Left lobe of liver (tissue), 2 donors: Measurements from ENCODE around the gene HIKESHI. TPM values are rescaled to one million over a fixed set of nuclear protein-coding genes. Genes with fewer than 3 reads are reported as not detected.

Experiments used
- ATAC-seq: fragments of 200-7000 bp; cut with Tn5 transposase; one replicate; pipeline ENCODE4 v1.9.1; 2020; ENCODE audit warnings: mild to moderate bottlenecking, moderate library complexity
- DNase-seq: peaks from one replicate; pipeline ENCODE4 v3.0.0-alpha.2; 2020; ENCODE audit warnings: low spot score
- total RNA-seq: library from RNA; stranded (reverse); gene quantifications from one replicate; pipeline ENCODE4 v1.2.1, GENCODE V29; 2021
- donor health status: DM: no; HTN: no; CAD: no; lungs with moderate emphysema.
- donor health status: DM: no; HTN: yes; CAD: no.

Gene HIKESHI
- total RNA-seq, 1 donor from 2014 or later = 11.5 TPM

DNA sequence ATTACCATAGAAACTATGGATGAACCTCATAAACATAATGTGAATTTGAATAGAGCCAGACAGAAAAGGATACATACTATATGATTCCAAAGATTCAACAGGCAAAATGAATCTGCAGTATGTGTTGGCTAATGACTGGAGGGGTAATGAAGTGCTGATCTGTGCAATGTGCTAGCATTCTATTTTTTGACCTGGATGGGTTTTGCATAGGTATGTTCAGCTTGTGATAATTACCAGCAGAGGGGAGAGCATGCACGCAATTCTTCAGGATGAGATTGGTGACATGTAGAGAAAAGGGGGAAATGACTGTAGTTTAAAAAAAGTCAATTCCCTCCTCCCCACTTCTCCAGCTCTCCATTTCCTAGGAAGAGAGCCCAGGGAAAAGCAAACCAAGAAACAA lies 72.0 kb downstream of the HIKESHI start:
- DNase-seq = no peak
- ATAC-seq = no peak

DNA sequence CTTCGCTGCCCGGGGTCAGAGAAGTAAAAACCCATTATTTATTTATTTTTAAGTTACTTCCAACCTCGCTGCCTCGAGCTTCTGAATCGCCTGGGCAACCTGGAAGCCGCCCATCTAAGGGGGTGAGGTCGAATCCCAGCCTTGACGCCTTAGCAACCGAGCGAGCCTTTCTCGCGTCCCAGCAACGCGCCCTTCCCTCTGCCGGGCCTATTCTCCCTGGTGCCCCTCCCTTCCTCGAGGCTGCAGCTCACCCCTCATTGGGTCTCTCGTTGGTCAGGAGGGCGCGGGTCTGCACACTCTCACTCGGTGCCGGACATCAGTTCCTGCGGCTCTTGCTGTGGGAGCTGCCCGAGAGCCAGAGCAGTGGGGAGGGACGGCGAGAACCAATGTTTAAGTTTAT lies 72.5 kb downstream of the HIKESHI start, which contains the start of gene CCDC81:
CCDC81 (plus strand) TSS at position 302 of the 400 bp plus-strand sequence. CDS start 277 bp downstream, outside the sequence.
- no peak for ATAC-seq
- no peak for DNase-seq

DNA sequence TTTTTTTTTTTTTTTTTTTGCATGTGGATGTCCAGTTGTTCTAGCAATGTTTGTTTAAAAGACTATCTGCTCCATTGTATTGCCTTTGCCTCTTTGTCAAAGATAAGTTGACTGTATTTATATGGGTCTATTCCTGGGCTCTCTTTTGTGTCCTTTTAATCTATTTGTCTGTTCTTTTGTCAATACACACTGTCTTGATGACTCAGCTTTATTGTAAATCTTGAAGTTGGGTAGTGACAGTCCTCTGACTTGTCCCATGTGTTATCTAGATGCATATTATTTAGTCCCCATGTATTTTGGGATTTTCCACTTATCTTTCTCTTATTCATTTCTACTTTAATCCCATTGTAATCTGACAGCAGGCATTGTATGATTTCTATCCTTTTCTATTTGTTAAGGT lies 75.9 kb downstream of the HIKESHI start:
- ATAC-seq (no peak), DNase-seq (no peak)

DNA sequence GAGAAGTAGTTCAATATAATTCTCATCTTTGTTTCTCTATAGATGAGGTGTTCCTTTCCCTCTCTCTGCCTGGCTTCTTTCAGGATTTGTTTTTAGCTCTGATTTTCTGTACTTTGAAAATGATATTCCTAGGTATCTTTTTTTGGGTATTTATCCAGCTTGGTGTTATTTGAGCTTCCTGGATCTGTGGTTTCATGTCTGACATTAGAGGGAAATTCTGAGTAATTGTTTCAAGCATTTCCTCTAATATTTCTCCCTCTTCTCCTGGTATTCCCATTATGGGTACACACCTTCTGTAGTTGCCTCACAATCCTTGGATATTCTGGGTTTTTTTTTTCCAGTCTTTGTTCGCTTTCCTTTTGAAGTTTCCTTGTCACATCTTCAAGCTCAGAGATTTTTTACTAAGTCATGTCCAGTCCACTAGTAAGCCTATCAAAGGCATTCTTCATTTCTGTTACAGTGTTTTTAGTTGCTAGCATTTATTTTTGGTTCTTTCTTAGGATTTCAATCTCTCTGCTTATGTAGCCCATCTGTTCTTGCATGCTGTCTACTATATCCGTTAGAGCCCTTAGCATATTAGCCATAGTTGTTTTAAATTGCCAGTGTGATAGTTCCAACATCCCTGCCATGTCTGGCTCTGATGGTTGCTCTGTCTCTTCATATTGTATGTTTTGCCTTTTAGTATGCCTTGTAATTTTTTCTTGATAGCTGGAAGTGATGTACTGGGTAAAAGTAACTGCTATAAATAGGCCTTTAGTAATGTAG lies 78.4 kb downstream of the HIKESHI start:
- no peak for ATAC-seq
- DNase-seq = no peak

DNA sequence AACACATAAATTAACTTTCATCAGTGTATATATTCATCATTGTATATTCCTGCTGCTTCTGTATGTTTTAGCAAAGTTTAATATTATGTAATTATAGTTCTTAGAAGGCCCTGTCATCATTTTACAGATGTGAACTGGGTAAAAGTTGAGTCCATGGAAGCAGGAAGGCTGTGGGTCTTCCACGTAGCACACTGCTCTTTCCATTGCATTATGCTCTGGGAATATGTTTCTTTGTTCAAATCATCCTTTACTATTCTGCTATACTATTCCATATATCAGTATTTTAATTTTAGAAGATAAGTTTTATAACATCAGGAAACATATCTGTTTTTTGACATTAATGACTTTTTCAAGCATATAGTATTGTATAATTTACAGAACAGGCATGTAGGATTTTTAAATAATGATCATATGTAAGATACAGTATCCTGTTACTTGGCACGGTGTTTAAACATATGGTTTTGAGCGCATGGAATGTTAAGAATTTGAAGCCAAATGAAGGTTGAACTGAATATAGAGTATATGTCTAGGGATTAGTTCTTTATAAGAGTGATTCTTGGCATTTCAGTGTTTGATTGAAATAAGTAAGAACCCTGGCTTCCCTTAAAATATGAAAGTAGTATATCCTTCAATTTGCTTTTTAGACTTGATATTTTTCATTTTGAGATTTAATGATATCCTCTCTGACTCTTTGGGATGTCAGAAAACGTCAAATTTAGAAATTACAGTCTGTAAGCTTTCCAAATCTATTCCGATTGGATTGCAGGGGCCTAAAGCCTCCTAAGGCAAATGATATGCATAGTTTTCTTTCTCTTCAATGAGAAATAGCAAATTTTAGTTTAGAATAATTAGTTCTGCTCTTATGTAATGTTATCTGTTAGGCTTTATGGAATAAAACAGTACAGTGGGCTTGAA lies 81.3 kb downstream of the HIKESHI start:
- ATAC-seq = no peak

DNA sequence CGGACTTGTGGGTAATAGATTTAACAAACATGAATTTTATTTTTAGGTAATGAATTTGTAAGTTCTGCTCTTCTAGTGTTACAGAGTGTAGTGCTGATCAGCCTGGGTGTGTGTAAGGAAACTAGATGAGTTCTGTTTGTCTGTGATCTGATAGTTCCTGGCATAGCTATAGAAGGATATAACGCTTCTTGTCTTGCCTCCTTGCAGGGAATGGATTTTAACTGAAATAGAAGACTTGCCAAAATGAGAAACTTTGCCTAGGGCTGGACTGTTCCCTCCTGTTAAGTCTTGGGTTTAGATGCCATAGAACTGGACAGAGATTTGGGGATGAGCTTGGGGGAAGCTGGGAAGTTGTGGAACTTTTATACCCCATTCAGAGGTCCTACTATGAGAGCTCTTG lies 84.2 kb downstream of the HIKESHI start:
- no peak for ATAC-seq
- DNase-seq = no peak

More for the DNA sequence above, 81.3 kb downstream of the HIKESHI start:
- no peak for DNase-seq

DNA sequence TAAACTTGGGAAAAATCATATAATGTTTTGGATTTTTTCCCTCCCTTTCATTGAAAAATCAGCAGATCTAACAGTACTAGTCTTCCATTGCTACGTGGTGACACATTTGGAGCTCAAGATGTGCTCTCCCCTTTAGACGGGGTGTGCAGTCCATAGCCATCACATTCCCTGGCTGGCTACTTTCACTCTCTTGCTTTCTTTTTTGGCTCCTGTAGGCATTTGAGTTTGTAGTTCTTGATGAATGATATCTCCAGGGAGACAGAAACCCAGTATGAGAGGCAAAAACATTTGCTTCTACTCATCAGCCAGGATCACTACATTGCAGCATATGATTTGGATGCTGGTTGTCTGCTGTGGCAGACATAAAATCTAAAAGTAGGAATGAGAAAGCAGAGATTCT lies 84.7 kb downstream of the HIKESHI start:
- DNase-seq (no peak), ATAC-seq (no peak)

DNA sequence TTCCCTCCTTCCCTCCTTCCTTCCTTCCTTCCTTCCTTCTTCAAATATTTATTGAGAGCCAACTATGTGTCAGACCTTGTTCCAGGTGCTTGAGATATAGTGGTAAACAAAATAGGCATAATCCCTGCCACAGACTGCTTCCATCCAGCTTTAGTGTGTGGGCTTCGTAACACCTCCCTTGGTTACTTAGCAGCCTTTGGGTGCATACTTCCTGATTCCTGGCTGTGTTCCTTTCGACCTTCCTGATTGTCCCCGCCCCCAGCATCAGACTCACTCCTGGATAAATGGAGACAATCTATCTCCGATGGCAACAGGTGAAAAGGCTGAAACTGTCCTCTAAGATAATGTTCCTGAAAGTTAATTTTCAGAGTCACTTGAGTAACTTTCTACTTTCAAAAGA lies 86.2 kb downstream of the HIKESHI start:
- DNase-seq = no peak
- ATAC-seq = no peak

DNA sequence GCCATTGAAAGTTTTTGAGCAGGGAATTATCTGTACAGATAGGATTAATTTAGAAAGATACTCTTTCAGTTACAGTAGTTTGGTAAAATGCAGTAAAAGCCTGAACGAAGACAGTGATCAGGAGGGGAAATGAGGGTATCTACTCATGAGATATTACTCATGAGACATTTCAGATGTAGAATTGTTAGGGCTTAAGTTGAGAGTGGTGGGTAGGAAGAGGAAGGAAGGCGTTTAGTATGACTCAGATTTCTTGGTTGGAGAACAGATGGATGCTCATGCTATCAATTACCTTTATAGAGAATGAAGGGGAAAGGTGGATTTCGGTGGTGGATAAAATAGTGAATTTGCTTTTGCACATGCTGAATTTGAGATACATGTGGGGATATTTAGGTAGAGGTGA lies 88.4 kb downstream of the HIKESHI start:
- ATAC-seq = no peak

DNA sequence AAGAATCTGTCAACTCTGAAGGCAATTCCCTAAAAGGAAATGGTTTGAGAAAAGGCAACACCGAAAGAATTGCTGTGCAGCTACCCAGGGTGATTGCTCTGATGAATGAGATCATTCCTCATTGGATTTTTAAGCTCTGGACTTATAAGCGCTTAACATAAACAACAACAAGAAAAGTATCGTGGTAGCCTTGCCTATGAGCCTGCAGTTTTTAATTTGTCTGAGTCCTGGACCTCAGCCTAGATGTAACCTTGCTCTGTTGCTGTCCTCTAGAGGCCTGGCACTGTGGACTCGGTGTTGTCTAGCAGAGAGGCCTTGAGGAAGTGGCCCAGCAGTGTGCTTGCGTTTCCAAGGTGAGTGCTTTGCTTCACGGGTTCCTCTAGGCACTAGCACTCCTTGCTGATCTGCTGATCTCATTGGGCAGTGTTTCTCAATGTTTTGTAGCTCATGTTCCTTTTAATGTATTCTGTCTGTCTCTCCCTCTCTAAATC lies 93.1 kb downstream of the HIKESHI start:
- DNase-seq (no peak), ATAC-seq (no peak)

More for the DNA sequence above, 88.4 kb downstream of the HIKESHI start:
- DNase-seq = no peak

Other genes starting within 250 kb of the HIKESHI start
- 70.9 TPM for gene PICALM, start 233.2 kb upstream of the HIKESHI start, total RNA-seq
- gene EED, start 57.5 kb upstream of the HIKESHI start, total RNA-seq = 7.5 TPM
- gene CCDC81, start 72.6 kb downstream of the HIKESHI start, total RNA-seq = 0.38 TPM